A673 (cell line): ENCODE results near the gene CLSTN1. TPM values are rescaled to one million over a fixed set of nuclear protein-coding genes. Genes with fewer than 3 reads are reported as not detected.

ENCODE experiments used
- BruUV-seq: library from RNA; stranded (reverse); fragments of 400-500 nt; replicated peaks from 2 replicates; lab custom pipeline; 2021; lab: Mats Ljungman, UMichigan
- CTCF ChIA-PET: fragments of 300-600 bp; sonication (Branson Sonifier 250); formaldehyde crosslinking; loops from one replicate; lab custom pipeline; 2022; ENCODE audit warnings: antibody characterized with exemption; lab: Charles Lee
- POLR2A ChIA-PET: fragments of 300-600 bp; sonication (Branson Sonifier 250); formaldehyde crosslinking; loops from one replicate; lab custom pipeline; 2022; ENCODE audit warnings: antibody characterized with exemption; ENCODE audit not compliant: low non-redundant PET; lab: Charles Lee
- DNase-seq: peaks from one replicate; pipeline ENCODE4 v3.0.0-alpha.2; 2015; ENCODE audit warnings: low spot score
- H3K27ac ChIP-seq: fragments of 200-600 bp; sonication (generic); 2 replicates; pipeline ENCODE4 v1.5.1; 2016; ENCODE audit warnings: mixed run types, low read depth, mild to moderate bottlenecking, mixed read lengths, antibody characterized with exemption, low read length; ENCODE audit not compliant: poor library complexity, severe bottlenecking
- H3K27me3 ChIP-seq: fragments of 200-600 bp; sonication (generic); replicated peaks from 2 replicates; pipeline ENCODE4 v1.6.1; 2017; ENCODE audit warnings: mixed run types, low read depth, mild to moderate bottlenecking, mixed read lengths, antibody characterized with exemption, low read length; ENCODE audit not compliant: insufficient read depth, poor library complexity
- H3K36me3 ChIP-seq: fragments of 200-600 bp; sonication (generic); 2 replicates; pipeline ENCODE4 v1.6.1; 2016; ENCODE audit warnings: mixed run types, mild to moderate bottlenecking, mixed read lengths, antibody characterized with exemption, low read length; ENCODE audit not compliant: insufficient read depth, poor library complexity, severe bottlenecking
- H3K4me1 ChIP-seq: fragments of 200-600 bp; sonication (generic); 2 replicates; pipeline ENCODE4 v1.6.1; 2017; ENCODE audit warnings: mixed run types, mild to moderate bottlenecking, mixed read lengths, antibody characterized with exemption, low read length; ENCODE audit not compliant: insufficient read depth, poor library complexity, severe bottlenecking
- H3K4me3 ChIP-seq: fragments of 200-600 bp; sonication (generic); 2 replicates; pipeline ENCODE4 v1.5.1; 2016; ENCODE audit warnings: low read depth, mixed run types, mild to moderate bottlenecking, mixed read lengths, low read length; ENCODE audit not compliant: poor library complexity, severe bottlenecking
- H3K9me3 ChIP-seq: fragments of 200-600 bp; sonication (generic); 2 replicates; pipeline ENCODE4 v1.6.1; 2016; ENCODE audit warnings: mixed run types, low read depth, mild to moderate bottlenecking, mixed read lengths, antibody characterized with exemption, low read length; ENCODE audit not compliant: poor library complexity, severe bottlenecking
- CTCF ChIP-seq: fragments of 300-800, 200-600 bp; sonication (generic); conservative IDR thresholded peaks from 2 replicates; pipeline ENCODE4 v1.5.1; 2017; ENCODE audit warnings: low read depth, mild to moderate bottlenecking, antibody characterized with exemption, low read length, moderate library complexity, mixed read lengths
- EZH2 ChIP-seq: fragments of 200-600 bp; sonication (generic); IDR thresholded peaks from 2 replicates; pipeline ENCODE4 v1.6.1; 2017; ENCODE audit warnings: borderline replicate concordance, low read depth, mild to moderate bottlenecking, mixed read lengths, antibody characterized with exemption, low read length; ENCODE audit not compliant: poor library complexity, severe bottlenecking
- intact Hi-C: fragments of 100-400 bp; cut with micrococcal nuclease; formaldehyde crosslinking; loops from one replicate; pipeline ENCODE4 v1.10.0; 2022; ENCODE audit not compliant: unreplicated experiment
- total RNA-seq: library from RNA; stranded (reverse); gene quantifications from 2 replicates; pipeline ENCODE4 v1.2.3, GENCODE V29; 2021

CLSTN1 gene
- total RNA-seq, 1 experiment from 2014 or later: 77.4 TPM

DNA sequence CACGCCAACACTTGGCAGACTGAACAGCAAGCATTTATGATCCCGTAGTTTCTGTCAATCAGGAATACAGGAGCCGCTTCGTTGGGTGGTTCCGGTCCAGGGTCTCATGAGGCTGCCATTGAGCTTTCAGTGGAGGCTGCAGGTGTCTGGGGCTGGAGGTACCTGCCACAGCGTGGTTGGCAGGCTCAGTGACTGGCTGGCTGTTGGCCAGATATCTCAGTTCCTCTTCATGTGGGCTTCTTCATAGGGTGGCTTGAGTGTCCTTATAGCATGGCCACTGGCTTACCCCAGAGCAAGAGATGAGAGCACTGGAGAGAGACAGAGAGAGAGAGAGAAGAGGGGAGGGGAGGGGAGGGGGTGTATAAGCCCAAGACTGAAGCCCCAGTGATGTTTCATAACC, 142.9 kb downstream of the CLSTN1 start:
- ChIA-PET POLR2A (no interaction called here), CTCF (no interaction called here)
- H3K27me3 ChIP-seq: no peaks in the 10 kb centered on the region
- no peak overlapping the region for H3K27ac ChIP-seq
- DNase-seq: no peak
- H3K4me3 ChIP-seq: no peak overlapping the region
- H3K4me1 ChIP-seq: no peaks in the 10 kb centered on the region
- no peaks in the 10 kb centered on the region for H3K36me3 ChIP-seq
- H3K9me3 ChIP-seq: no peaks in the 10 kb centered on the region
- no TSS peak for BruUV-seq
- intact Hi-C loops: no loop called here
- TF ChIP-seq EZH2: no peak
- no peak for TF ChIP-seq CTCF

DNA sequence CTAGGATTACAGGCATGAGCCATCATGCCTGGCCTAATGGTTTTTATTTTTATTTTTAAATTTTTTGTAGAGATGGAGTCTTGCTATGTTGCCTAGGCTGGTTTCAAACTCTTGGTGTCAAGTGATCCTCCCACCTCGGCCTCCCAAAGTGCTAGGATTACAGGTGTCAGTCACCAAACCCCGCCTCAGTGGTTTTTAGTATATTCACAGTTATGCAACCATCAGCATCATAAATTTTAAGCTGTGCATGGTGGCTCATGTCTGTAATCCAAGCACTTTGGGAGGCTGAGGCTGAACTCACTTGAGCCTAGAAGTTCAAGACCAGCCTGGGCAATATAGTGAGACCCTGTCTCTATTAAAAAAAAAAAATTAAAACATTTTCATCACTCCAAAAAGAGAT, 143.7 kb downstream of the CLSTN1 start:
- H3K9me3 ChIP-seq: no peaks in the 10 kb centered on the region
- intact Hi-C loops: no loop called here
- H3K27me3 ChIP-seq: no peaks in the 10 kb centered on the region
- no peak overlapping the region for H3K4me3 ChIP-seq
- no peak overlapping the region for H3K27ac ChIP-seq
- no TSS peak for BruUV-seq
- no peak for DNase-seq
- H3K4me1 ChIP-seq: no peaks in the 10 kb centered on the region
- CTCF ChIA-PET: no interaction called here
- TF ChIP-seq EZH2: no peak
- TF ChIP-seq CTCF: no peak
- no peaks in the 10 kb centered on the region for H3K36me3 ChIP-seq
- POLR2A ChIA-PET: no interaction called here

Other genes starting within 250 kb of the CLSTN1 start
- 46.5 and 49.0 TPM in 2 replicates for gene TMEM201, start 235.1 kb downstream of the CLSTN1 start, total RNA-seq
- 2.1 and 5.0 TPM in 2 replicates for gene PIK3CD, start 172.2 kb downstream of the CLSTN1 start, total RNA-seq
- gene CTNNBIP1, start 86.3 kb upstream of the CLSTN1 start, total RNA-seq: 14.6 and 22.0 TPM in 2 replicates
- 53.7 and 56.5 TPM in 2 replicates for gene LZIC, start 119.4 kb upstream of the CLSTN1 start, total RNA-seq
- 4.3 and 4.5 TPM in 2 replicates for gene NMNAT1, start 119.5 kb upstream of the CLSTN1 start, total RNA-seq
- 1.6 TPM in 1 of 2 replicates, not detected in the other for gene RBP7, start 173.3 kb upstream of the CLSTN1 start, total RNA-seq
- gene UBE4B, start 209.0 kb upstream of the CLSTN1 start, total RNA-seq: 58.0 and 59.4 TPM in 2 replicates